GM10847 (cell line): ENCODE data around the gene DCLK2.

Experiments
- POLR2A ChIP-seq: IDR thresholded peaks from 2 replicates; pipeline ENCODE4 v1.6.1; 2011; ENCODE audit not compliant: insufficient read length; ENCODE audit errors: extremely low read depth

DCLK2 gene

DNA sequence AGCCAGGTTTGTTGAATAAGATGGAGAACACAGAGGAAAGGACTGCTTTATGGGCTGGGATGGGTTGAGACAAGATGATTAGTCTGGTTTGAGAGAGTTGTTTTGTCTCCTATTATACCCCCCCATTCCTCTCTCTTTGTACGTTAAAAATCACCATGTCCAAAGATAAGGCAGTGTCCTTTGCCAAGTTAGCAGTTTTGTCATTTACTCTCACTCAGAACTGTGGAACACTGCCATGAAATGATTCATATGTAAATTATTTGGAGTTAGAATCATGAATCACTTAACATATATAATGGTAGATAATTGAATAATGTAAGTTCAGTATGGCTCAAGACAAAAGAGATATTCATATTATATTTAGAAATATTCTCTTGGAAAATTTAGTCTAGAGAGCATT, 151.3 kb downstream of the DCLK2 start:
- no peak for TF ChIP-seq POLR2A

GRCh38 chr4:150230561-150230960, 152.3 kb downstream of the DCLK2 start:
- TF ChIP-seq POLR2A, result no peak

DNA sequence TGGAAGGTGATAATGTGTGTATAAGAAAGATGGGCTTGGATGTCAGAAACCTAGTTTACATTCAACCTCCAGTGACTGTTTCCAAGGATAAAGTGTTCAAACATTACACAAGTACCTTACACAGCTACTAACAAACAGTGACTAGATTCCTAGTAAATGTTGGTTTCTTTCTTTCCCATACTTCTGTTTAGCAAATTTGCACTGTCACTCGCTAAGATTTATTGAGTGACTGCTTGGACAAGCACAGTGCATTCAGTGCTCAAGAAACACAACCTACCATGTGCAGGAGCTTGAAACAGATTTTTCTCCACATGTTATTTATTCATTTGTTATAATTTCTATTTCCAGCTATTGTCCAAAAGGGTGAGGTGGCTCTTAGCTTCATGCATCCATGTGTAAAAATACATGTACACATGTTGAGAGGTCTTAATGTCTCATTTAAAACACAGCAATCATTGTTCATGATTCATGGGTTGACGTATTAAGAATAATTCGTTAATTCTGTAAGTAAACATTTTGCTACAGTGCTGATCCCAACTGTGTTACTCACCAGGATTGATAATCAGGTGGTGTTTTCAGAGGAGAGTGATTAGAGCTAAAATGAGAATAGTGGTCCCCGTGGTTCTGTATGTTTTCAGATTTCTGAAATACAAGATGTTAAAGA, 153.0 kb downstream of the DCLK2 start:
- TF ChIP-seq POLR2A, result no peak

DNA sequence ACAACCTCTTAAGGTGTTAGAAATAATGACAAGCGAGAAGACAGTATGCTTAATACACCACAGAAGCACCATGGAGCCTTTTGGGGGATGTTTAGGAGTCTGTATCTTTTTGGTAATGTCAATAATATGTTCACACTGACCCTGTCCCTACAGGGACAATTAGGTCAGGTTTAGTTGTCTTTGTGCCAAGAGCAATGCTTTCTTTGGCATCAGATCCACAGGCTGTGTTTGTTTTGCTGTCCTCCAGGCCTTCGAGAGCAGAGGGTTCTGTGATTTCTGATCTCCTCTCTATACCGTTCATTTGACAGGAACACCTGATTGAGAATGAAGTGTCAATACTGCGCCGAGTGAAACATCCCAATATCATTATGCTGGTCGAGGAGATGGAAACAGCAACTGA, 153.8 kb downstream of the DCLK2 start:
- TF ChIP-seq POLR2A, result no peak

GRCh38 chr4:150234246-150234645, 156.0 kb downstream of the DCLK2 start:
- TF ChIP-seq POLR2A, result no peak

DNA sequence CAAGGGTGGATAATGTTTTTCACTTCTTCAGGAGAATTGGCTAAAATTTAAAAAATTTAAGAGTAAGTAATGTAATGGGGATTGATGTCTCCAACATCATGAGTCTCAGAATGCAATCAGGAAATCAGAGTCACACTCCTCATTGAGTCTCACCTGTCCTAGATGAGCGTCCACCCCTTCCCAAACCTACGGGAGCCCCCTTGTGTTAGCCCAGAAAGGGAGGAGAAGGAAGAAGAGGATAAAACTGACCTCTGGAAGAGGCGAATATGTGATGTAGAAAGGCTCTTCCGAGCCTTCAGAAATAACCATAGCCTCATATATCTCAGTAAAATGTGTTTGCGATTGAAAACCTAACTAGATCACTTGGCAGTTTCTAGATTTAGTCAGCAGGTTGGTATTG, 157.1 kb downstream of the DCLK2 start:
- no peak for TF ChIP-seq POLR2A

DNA sequence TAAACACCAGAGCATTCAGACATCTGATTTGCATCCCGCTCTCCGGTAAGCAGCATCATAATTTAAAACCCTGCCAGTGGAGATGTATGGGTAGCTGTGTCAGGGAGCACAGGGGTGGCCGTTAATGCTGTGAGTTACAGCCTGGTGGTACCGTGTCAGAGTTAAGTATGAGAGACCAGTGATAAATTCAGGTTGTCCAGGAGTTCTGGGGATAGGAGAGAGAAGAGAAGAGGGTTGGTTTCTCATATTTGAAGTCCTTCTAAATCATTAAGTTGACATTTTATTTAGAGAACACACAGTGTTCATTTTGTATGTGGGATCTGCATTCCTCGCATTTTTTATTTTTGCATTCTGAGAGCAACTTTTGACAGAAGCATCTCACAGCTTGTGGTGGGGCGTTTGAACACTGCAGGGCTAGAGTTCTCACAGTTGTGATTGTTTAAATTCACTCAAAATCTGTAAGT, 157.6 kb downstream of the DCLK2 start:
- TF ChIP-seq POLR2A, result no peak

DNA sequence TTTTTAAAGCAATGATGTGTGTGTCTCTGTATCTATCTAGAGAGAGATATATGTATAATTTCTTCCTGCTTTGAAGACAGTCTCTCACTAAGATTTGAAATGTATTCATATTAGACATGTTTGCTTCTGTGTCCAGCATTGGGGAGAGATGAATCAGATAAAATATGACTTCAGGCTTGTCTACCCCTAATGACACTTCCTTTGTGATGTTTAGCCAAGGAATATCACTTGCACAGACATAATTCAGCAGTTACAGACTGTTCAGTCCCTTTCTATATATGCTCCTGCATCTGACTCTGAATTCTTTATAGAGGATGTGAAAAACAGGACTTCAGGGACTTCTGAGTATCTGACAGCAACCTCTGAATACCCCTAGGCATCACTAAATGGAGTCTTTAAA, 158.4 kb downstream of the DCLK2 start:
- TF ChIP-seq POLR2A, result no peak

DNA sequence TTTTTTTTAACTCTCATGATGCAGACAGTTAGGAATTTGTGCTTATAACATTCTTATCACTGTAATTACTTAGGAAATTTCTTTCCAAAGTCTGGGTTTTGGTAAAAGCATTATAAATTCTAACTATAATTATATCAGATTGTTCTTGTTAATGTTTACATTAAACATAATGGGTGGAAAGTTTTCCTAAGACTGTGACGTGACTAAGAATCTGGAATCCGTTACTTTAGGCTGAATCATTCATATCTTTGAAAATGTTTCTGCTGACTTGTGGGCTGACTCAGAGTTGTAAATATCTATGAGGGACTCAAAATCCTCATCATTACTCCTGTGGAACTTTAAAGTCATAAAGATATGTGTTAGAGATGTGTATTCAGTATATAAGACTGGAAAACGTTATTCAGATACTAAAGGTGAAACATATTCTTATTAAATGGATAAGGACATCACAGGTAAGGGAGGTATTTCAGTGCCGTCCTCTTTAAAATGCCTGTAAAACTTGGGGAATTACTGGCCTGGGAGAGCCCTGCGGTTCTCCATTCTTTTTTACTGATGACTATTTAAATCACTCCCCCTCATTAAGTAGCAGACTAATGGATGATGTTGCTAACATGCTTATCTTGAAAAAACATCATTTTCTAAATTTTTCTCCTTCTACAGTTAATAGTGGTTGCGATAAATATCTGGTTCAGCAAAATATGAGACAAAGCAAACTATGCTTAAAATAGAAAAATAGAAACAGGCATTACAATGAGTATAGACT, 159.0 kb downstream of the DCLK2 start:
- no peak for TF ChIP-seq POLR2A

DNA sequence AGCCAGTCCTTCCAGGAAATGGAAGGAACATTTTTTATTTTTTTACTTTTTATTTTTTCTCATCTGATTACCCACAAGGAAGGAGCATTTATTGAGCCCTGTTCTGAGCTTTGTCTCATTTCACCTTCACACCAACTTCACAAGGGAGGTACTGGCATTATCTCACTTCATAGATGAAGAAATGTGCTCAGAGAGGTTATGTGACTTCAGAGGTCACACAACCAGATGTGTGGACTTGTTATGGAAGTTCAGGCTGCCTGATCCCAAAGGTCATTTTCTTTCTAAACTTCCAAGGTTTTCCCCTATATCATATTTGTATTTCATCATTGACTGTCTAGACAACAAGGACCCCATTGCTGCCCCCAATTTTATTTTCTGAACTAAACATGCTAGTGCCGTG, 160.3 kb downstream of the DCLK2 start:
- no peak for TF ChIP-seq POLR2A

DNA sequence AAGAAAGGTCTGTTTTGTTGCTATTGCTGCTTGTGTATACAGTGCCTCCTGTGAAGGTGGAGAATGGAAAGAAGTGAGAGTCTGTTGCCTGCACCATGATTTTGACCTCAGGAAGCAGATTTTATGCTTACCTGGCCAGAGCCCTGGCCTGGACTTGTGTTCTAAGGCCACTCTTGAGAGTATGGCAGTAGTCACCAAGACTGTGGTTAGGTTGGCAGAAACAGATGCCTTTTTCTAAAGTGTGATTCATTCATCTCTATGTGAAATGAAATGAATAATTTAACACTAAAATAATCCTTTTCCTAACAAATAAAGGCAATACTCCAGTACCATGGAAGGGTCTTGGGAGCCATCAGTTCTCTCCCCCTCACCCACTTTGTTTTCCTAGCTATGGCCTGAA, 161.8 kb downstream of the DCLK2 start:
- no peak for TF ChIP-seq POLR2A

DNA sequence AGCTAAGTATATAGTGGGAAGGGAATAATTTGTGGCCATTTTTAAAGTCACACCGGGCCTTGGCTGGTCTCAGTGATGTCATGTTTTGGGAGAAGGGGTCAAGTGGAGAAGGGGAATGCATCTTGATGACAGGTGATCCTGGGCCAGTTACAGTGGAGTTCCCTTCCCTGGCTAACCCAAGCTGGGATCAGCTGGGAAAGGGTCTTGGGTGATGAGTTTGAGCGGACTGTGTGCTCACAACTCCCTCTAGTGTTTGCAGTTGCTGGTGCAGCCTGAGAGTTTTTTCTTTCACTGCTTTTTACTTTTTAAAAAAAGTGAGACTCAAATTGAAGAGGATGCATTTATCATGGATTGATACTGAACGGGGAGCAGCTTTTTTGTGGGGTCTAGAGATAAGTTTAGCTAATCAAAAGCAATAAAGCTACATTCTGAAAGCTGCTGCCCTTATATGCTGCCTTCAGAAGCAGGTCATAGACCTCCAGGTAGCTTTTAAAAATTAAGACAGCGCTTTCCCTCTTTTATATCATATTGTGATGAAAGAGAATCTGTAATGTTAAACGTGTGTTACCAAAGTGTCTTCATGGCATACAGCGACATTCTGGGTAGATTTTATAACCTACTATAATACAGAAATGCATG, 164.7 kb downstream of the DCLK2 start:
- no peak for TF ChIP-seq POLR2A

GRCh38 chr4:150243932-150244331, 165.7 kb downstream of the DCLK2 start:
- no peak for TF ChIP-seq POLR2A

- TF ChIP-seq POLR2A, result no peak
These were observed 166.4 kb downstream of the DCLK2 start for GRCh38 chr4:150244600-150244999.

- no peak for TF ChIP-seq POLR2A
These were observed 168.9 kb downstream of the DCLK2 start for GRCh38 chr4:150247184-150247583.

DNA sequence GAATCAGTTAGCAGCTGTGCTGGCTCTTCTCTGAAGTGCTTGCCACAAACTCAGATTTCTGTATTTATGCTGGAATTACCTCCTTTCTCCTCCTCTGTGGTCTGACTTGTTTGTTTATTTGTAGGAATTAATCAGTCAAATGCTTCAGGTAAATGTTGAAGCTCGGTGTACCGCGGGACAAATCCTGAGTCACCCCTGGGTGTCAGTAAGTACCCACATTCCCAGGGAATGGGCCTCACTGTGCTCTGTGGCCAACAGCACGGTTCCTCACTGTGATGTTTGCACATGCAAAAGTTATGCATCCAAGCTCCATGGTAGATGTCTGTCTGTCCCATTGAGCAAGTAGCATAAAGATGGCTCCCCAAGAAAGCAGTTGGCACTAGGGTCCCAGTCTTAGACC, 169.9 kb downstream of the DCLK2 start:
- no peak for TF ChIP-seq POLR2A
